ENCODE results near the gene GPBP1.
A peak's percentile ranks its signal among the peaks of the same experiment; 100 is the strongest.
"Not testable (repeated sequence)": the region's sequence is repeated elsewhere in the genome, so short reads cannot be mapped to it uniquely, and the experiment has no call there.

Gene GPBP1

DNA sequence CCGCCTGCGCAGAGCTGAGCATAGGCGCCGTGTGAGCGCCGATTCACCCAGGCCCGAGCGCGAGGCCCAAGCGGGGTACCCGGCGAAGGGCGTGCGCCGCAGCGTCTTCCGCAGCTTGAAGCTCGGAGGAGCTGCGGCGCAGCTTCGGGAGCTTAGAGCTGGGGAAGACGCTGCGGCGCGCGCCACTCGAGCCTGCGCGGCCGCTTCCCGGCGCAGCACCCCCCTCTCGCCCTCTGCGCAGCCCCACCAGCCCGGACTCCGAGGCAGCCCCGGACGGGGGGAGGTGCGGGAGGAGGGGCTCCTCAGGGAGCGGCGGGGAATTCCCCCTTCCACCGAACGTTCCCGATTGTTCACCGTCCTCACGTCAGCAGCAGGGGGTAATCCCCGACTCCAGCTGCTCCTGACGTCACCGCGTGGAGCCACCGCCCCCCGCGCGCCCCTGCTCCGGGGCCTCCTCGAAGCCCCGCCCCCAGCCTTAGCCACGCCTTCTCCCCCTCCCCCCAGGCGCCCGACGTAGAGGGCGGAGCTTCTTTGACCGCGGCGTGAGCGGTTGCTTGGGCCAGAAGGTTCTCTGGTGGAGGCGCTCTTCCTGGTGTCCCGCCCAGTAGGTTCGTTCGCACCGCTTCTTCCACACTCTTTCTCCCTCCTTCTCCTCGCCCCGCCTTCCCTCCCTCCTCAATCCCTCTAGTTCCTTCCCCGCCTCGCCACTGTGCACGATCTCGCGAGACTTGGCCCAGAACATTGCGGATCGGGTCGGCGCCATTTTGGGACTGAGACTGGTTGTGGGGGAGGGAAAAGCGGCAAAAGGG is at the start of gene GPBP1:
Gene GPBP1, plus strand, starts transcription at position 741 of the 809 bp plus-strand sequence. CDS start 40,072 bp downstream, outside the sequence.
- peak; percentile 95 for DNase-seq

- no peak for DNase-seq
These were observed 45.5 kb upstream of the GPBP1 start for GRCh38 chr5:57128325-57128724.

- no peak for DNase-seq
These were observed 40.3 kb upstream of the GPBP1 start for GRCh38 chr5:57133574-57133973.

DNA sequence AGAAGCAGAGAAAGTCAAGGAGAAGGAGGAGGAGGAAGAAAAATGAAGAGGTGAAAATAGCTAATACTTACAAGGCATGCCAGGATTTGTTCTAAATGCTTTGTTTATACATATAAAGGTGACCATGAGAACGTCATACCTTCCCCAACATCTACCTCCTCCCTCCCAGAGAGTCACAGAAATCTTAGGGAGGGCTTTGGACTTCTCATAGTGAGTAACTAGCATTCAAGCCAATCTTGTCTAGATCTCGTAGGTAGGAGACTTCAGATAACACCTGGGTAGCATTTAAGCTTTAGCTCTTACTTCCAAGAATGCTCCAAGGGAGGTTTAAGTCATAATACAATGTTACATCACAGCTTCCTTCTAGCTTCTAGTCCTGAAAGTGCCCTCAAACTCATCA is 36.5 kb upstream of the GPBP1 start:
- no peak for DNase-seq

DNA sequence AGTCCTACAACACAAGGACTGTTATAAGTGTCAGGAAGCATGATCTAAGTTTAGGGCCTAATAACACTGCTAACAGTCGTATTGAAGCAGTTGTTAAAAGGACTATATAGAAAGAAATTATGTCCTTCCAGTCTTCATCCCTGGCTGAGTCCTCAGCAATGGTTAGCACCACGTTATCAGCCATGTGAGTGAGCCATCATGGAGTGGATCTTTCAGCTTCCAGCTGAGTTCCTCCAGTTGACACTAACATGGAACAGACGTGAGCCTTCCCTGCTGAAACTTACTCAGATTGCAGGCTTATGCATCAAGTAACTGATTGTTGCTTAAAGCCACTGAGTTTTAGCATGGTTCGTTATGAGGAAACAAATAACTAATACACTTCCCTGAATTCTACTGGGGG is 21.5 kb upstream of the GPBP1 start:
- DNase-seq: no peak

GRCh38 chr5:57155033-57155432 is 18.8 kb upstream of the GPBP1 start:
- no peak for DNase-seq

DNA sequence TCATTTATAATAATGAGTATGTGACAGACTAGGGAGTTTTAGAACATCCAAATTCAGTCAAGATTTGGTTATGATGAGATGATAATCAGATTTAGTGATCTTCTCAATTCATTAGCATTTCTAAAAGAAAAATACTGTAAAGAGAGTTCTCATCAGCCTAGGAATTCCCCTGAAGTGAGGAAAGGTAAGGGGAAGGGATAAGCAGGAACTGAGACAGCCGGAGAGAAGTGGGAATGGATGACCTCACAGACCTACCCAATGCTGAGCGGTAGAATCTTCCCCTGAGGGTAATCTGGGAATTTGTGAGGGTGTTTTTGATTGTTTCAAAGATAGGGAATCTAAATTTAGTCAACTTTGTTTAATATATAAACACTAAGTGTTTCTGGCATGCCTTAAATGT is 16.7 kb upstream of the GPBP1 start:
- no peak for DNase-seq

DNA sequence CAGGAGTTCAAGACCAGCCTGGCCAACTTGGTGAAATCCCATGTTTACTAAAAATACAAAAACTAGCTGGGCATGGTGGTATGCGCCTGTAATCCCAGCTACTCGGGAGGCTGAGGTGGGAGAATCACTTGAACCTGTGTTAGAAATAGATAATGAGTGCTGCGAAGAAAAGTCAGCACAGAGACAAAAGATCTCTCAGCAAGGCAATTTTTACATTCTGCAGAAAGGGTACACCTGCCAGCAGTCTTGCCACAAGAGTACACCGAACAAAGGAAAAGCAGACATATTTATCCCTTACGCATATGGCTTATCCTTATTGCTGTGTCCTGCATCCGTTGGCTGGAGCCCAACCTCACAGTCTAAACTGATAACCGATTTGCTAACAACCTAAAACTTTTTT is 16.2 kb upstream of the GPBP1 start:
- DNase-seq: no peak

DNA sequence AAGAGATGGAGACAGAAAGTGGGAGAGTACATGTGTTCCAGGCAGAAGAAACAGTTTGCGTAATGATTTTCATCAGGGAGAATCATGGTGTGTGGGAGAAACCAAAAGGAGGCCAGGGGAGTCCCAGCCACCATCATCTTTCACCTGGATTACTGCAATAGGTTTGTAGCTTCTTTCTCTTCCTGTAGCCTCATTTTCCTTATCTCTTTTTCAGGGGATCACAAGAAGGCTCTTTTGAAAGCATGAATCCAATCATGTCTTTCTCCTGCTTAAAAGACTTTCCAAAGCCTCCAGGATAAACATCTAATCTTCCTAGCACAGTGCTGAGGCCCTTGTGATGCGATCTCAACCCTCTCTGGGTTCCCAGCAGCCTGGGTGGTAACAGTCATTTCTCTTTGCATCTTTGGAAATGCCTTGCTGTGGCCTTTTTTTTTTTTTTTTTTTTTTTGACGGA is 10.3 kb upstream of the GPBP1 start:
- no peak for DNase-seq

DNA sequence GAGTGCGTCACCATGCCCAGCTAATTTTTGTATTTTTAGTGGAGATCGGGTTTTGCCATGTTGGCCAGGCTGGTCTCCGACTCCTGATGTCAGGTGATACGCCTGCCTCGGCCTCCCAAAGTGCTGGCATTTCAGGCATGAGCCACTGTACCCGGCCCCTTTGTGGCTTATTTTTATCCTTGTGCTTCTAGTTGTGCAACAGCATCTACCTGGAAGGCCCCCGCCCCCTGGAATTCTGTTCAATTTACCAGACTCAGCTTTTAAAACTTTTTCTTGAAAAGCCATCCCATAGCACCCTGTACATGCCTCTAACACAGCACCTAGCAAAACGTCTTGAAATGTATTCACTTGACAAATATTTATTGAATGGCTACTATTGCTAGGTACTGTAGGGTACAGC is 9.7 kb upstream of the GPBP1 start:
- DNase-seq: no peak

GRCh38 chr5:57165171-57165570 is 8.7 kb upstream of the GPBP1 start:
- DNase-seq: not testable (repeated sequence)

- no peak for DNase-seq
These were observed 7.6 kb upstream of the GPBP1 start for GRCh38 chr5:57166276-57166675.

DNA sequence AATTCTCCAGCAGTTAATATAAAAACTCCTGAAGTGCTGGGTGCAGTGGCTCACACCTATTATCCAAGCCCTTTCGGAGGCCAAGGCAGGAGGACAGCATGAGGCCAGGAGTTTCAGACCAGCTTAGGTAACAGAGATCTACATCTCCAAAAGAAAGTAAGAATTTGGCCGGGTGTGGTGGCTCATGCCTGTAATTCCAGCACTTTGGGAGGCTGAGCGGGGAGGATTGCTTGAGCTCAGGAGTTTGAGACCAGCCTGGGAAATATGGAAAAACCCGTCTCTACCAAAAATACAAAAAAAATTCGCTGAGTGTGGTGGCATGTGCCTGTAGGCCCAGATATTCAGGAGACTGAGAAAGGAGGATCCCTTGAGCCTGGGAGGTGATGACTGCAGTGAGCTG is 6.7 kb upstream of the GPBP1 start:
- no peak for DNase-seq

DNA sequence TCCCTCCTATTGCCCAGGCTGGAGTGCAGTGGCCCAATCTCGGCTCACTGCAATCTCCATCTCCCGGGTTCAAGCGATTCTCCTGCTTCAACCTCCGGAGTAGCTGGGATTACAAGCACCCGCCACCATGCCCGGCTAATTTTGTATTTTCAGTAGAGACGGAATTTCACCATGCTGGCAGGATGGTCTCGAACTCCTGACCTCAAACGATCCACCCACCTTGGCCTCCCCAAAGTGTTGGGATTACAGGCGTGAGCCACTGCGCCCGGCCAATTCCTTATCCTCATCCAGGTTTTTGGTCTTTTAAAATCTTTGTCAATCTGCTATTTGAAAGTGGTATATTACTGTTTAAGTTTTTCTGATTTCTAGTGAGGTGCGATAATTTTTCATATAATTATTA is 3.7 kb upstream of the GPBP1 start:
- not testable (repeated sequence) for DNase-seq

- no peak for DNase-seq
These were observed 1.9 kb upstream of the GPBP1 start for GRCh38 chr5:57171816-57172465.

- DNase-seq: peak; percentile 8
These were observed 1.2 kb upstream of the GPBP1 start for GRCh38 chr5:57172466-57173318.

DNA sequence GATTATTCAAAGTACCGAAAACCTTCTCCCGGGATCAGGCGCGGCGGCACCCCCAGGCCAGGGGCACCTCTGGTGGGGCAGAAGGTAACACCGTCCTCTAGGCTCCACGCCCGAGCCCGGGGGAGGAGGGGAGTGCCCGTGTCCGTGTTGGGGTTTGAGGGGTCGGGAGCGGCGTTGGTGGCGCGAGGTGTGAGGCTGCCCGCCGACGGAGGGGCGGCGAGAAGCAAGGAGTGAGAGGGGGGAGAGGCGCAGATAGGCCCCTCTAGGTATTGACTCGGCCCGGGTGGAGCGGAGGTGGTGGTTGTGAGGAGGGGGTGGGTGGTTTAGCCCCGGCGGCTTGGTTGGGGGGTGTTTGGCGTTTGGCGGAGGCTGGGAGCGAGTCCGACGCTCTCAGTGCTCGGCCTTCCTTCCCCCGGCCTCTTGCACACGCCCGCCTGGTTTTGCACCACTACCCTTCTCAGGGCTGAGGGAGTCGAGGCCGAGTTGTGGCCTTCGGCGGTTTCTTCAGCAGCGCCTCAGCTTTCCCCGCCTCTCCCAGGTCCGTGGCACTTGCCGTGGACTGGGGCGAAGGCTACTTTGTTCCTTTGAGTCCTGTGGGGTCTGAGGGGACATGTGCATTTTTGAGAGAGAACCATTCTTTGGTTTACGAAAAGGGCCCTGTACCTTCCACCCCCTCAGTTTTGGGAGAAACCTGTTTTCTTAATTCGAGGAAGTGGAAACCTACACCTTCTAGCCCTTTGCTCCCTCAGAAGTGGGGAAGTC is 450 bp downstream of the GPBP1 start:
- no peak for DNase-seq

- no peak for DNase-seq
These were observed 1.1 kb downstream of the GPBP1 start for GRCh38 chr5:57174890-57175510.

DNA sequence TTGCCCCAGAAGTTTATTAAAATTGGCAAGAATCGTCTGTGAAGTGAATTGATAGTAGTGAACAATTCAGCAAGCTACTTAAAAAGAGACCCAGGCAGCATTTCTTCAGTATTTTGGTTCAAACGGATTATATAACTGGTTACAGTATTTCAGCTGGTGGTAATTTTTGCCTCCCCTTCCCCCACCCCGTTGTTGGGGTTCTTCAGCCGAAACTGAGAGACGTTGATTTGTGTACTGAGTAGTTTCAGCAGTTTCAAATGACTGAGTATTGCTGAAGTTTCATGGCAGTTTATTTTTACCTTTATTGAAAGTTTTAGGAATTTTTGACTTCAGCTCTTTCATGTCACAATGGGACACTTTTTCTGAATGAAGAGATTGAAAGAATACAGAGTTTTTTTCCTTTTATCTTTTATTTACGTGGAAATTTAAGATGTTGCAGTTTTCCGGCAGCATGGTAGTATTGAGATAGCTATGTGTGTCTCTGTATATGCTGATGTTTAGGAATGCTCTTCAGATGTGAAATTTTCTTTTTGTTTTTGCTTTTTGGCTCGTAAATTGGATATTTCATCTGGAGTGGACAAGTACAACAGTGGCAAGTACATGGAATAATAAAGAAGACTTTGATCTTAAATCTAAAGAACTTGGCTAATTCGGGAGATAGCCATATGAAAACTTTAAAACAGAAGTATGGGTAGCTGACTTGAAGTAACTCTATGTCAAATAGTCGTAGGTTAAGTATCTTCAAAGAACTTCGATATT is 1.9 kb downstream of the GPBP1 start:
- no peak for DNase-seq

GRCh38 chr5:57176350-57176857 is 2.5 kb downstream of the GPBP1 start:
- DNase-seq: no peak

DNA sequence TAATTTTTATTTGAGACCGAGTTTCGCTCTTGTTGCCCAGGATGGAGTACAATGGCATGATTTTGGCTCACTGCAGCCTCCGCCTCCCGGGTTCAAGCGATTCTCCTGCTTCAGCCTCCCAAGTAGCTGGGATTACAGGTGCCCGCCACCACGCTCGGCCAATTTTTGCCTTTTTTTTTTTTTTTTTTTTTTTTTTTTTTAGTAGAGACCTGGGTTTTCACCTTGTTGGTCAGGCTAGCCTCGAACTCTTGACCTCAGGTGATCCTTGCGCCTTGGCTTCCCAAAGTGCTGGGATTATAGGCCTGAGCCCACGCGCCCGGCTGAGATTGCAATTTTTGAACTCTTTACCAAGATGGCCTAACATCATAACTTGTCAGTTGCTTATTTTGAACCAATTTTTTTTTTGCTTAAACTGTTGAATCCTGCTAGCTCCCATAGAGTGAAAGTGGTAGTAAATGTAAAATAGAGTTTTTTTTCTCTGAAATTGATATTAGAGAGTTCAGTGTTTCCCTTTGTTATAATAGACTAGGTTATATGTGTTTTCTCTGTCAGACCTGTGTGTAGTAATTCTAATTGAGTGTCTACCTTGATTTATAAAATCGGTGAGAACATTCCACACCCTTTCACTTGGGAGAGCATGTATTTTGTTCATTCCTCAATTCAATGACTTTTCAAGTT is 3.8 kb downstream of the GPBP1 start:
- no peak for DNase-seq

Measured in activated gamma-delta T cell treated with Interleukin-2 at 50 U/mL for 16 hours (primary cell).